Measurements from ENCODE around the gene APRT. TPM values are rescaled to one million over a fixed set of nuclear protein-coding genes. Genes with fewer than 3 reads are reported as not detected.

APRT gene
- total and polyA plus RNA-seq, 9 of the 15 experiments (the other 6 are each of a cell fraction or from before 2014, with no cell fraction given), result 41.7 to 409 (median 146) TPM

- TF ChIP-seq POLR2G (IDR thresholded peaks at IDR 0.05; ENCODE audit: low read depth, low read length) (peak; percentile 88), CREB3 (tag; conservative IDR thresholded peaks at IDR 0.05; ENCODE audit: low read depth) (no peak), PHF8 (IDR thresholded peaks at IDR 0.05; ENCODE audit: borderline replicate concordance, low read length) (peak; percentile 82; the same call in 1 of the 2 replicates), KHSRP (IDR thresholded peaks at IDR 0.05) (no peak), RFX1 (IDR thresholded peaks at IDR 0.05) (peak; percentile 85), TARDBP (IDR thresholded peaks at IDR 0.05) (no peak), CCAR2 (IDR thresholded peaks at IDR 0.05; ENCODE audit: low read depth, low read length) (no peak), ZBTB11 (CRISPR knock-in tag; IDR thresholded peaks at IDR 0.05) (peak in 1 of 3 experiments; percentile 55; a peak in 1 of 6 replicates), MNT (conservative IDR thresholded peaks at IDR 0.05) (peak; percentile 89 to 94), RBFOX2 (IDR thresholded peaks at IDR 0.05; ENCODE audit: low read depth, low read length) (peak; percentile 85), FOXM1 (IDR thresholded peaks at IDR 0.05; ENCODE audit: low read depth) (no peak), FOXM1 (CRISPR knock-in tag; IDR thresholded peaks at IDR 0.05; ENCODE audit: low read depth) (0 out of 2 replicates have a peak, but pooled peaks have one; percentile 47), TAL1 (IDR thresholded peaks at IDR 0.05) (no peak), POLR2AphosphoS2 (IDR thresholded peaks at IDR 0.05; ENCODE audit: low read length) (no peak), ZBTB9 (CRISPR knock-in tag; IDR thresholded peaks at IDR 0.05) (peak; percentile 59; the same call in 1 of the 2 replicates), TAF1 (IDR thresholded peaks at IDR 0.05; ENCODE audit: control insufficient read depth, extremely low read depth, insufficient read depth, low read length, severe bottlenecking) (peak; percentile 85), SAP30 (IDR thresholded peaks at IDR 0.05; ENCODE audit: borderline replicate concordance, insufficient read depth, low read depth, low read length, poor library complexity, severe bottlenecking) (peak; percentile 95), ZNF347 (CRISPR knock-in tag; IDR thresholded peaks at IDR 0.05; ENCODE audit: low read depth) (no peak), POLR2B (IDR thresholded peaks at IDR 0.05; ENCODE audit: low read depth, partially characterized antibody) (peak; percentile 22)
Measured at GRCh38 chr16:88856828-88857727, 45.4 kb upstream of the APRT start, which contains the start of the genes GALNS and TRAPPC2L (continued).
